GM18508 (cell line): Measurements from ENCODE around the gene TRAF3IP3.
"Not testable (repeated sequence)": the region's sequence is repeated elsewhere in the genome, so short reads cannot be mapped to it uniquely, and the experiment has no call there.

Source experiments
- ATAC-seq: cut with Tn5 transposase; IDR thresholded peaks from one replicate; pipeline ENCODE4 v1.9.1; 2021; ENCODE audit warnings: moderate number of reproducible peaks; ENCODE audit not compliant: insufficient read depth, unreplicated experiment

TRAF3IP3 gene

GRCh38 chr1:209790286-209791193 lies 34.7 kb downstream of the TRAF3IP3 start:
- no peak for ATAC-seq

GRCh38 chr1:209791920-209792319 lies 36.1 kb downstream of the TRAF3IP3 start:
- ATAC-seq = no peak

GRCh38 chr1:209793711-209794110 lies 37.9 kb downstream of the TRAF3IP3 start:
- ATAC-seq = not testable (repeated sequence)

- ATAC-seq = no peak
Measured at GRCh38 chr1:209797978-209798639, 42.3 kb downstream of the TRAF3IP3 start.

GRCh38 chr1:209800984-209801834 lies 45.4 kb downstream of the TRAF3IP3 start:
- ATAC-seq = no peak

- ATAC-seq = no peak
Measured at GRCh38 chr1:209802117-209802779, 46.4 kb downstream of the TRAF3IP3 start.

GRCh38 chr1:209802780-209803152 lies 46.9 kb downstream of the TRAF3IP3 start:
- no peak for ATAC-seq

- ATAC-seq = no peak
Measured at GRCh38 chr1:209803568-209803967, 47.7 kb downstream of the TRAF3IP3 start.

GRCh38 chr1:209805341-209805781 lies 49.5 kb downstream of the TRAF3IP3 start:
- no peak for ATAC-seq

GRCh38 chr1:209805875-209806760 lies 50.3 kb downstream of the TRAF3IP3 start, which contains the start of gene IRF6:
TSS of gene IRF6 (minus strand) at chr1:209806142. CDS start at chr1:209801413, 4,729 bp downstream.
- ATAC-seq = no peak

- no peak for ATAC-seq
Measured at GRCh38 chr1:209807509-209807908, 51.7 kb downstream of the TRAF3IP3 start.

- ATAC-seq = no peak
Measured at GRCh38 chr1:209808059-209808581, 52.3 kb downstream of the TRAF3IP3 start.

- ATAC-seq = no peak
Measured at GRCh38 chr1:209809611-209810010, 53.8 kb downstream of the TRAF3IP3 start.

GRCh38 chr1:209810783-209811182 lies 54.9 kb downstream of the TRAF3IP3 start:
- ATAC-seq = no peak

GRCh38 chr1:209813902-209814301 lies 58.0 kb downstream of the TRAF3IP3 start:
- ATAC-seq = no peak

- no peak for ATAC-seq
Measured at GRCh38 chr1:209815490-209815889, 59.6 kb downstream of the TRAF3IP3 start.

- no peak for ATAC-seq
Measured at GRCh38 chr1:209815931-209816341, 60.1 kb downstream of the TRAF3IP3 start.

GRCh38 chr1:209816923-209817322 lies 61.1 kb downstream of the TRAF3IP3 start:
- no peak for ATAC-seq

GRCh38 chr1:209817691-209818090 lies 61.8 kb downstream of the TRAF3IP3 start:
- ATAC-seq = no peak
